SK-N-SH (cell line): ENCODE data around the gene EBP. TPM values are rescaled to one million over a fixed set of nuclear protein-coding genes. Genes with fewer than 3 reads are reported as not detected.

Source experiments
- CTCF ChIA-PET: fragments of 300-600, 350-600 bp; formaldehyde crosslinking; extraction: SDS; loops from one replicate; lab custom pipeline; 2021; lab: Yijun Ruan, JAX
- POLR2A ChIA-PET: fragments of 350-600 bp; sonication (Branson Sonifier 250); formaldehyde crosslinking; extraction: SDS; loops from one replicate; lab custom pipeline; 2020; ENCODE audit warnings: antibody characterized with exemption, inconsistent platforms; lab: Yijun Ruan, JAX
- DNase-seq: peaks from one replicate; pipeline ENCODE4 v3.0.0; 2012
- H2AFZ ChIP-seq: fragments of 200-600 bp; sonication (generic); 2 replicates; pipeline ENCODE4 v1.8.1; 2016; ENCODE audit warnings: antibody characterized with exemption, mild to moderate bottlenecking, low read depth
- H3F3A ChIP-seq: fragments of 200-600 bp; sonication (generic); replicated peaks from 2 replicates; pipeline ENCODE3; 2016; ENCODE audit warnings: antibody characterized with exemption, mild to moderate bottlenecking; ENCODE audit not compliant: insufficient read depth
- H3K27ac ChIP-seq, 2 experiments: fragments of 200-500 bp in 1 of 2; fragments of 200-600 bp in 1 of 2; sonication (Bioruptor generic) in 1 of 2; sonication (generic), shearing (Covaris generic) in 1 of 2; 2 replicates each; pipeline versions ENCODE4 v1.5.1 to v1.6.1; 2014 to 2016; ENCODE audit warnings: low read depth in 2 of 2, inconsistent platforms in 1 of 2, low read length in 1 of 2, mild to moderate bottlenecking in 1 of 2, mixed read lengths in 1 of 2
- H3K27me3 ChIP-seq: fragments of 200-600 bp; sonication (generic), shearing (Covaris generic); 2 replicates; pipeline ENCODE4 v1.6.1; 2016; ENCODE audit warnings: mixed run types; ENCODE audit not compliant: insufficient read depth
- H3K36me3 ChIP-seq, 2 experiments: fragments of 200-500 bp in 1 of 2; fragments of 200-600 bp in 1 of 2; sonication (Bioruptor generic) in 1 of 2; sonication (generic) in 1 of 2; replicated peaks in 1 of 2; 2 replicates each; pipeline versions ENCODE3 to v1.5.1; 2014 to 2016; ENCODE audit warnings: low read length in 1 of 2, mild to moderate bottlenecking in 1 of 2; ENCODE audit not compliant: insufficient read depth in 2 of 2, control insufficient read depth in 1 of 2
- H3K4me1 ChIP-seq, 2 experiments: fragments of 200-500 bp in 1 of 2; fragments of 200-600 bp in 1 of 2; sonication (Bioruptor generic) in 1 of 2; sonication (generic), shearing (Covaris generic) in 1 of 2; 2 replicates each; pipeline versions ENCODE4 v1.5.1 to v1.6.1; 2014 to 2016; ENCODE audit warnings: low read depth in 1 of 2, low read length in 1 of 2, mixed run types in 1 of 2; ENCODE audit not compliant: insufficient read depth in 2 of 2, control insufficient read depth in 1 of 2
- H3K4me2 ChIP-seq: fragments of 200-600 bp; sonication (generic), shearing (Covaris generic); 2 replicates; pipeline ENCODE4 v1.6.1; 2017; ENCODE audit warnings: mixed run types
- H3K4me3 ChIP-seq, 2 experiments: fragments of 200-500 bp in 1 of 2; fragments of 200-600 bp in 1 of 2; sonication (Bioruptor generic) in 1 of 2; sonication (generic), shearing (Covaris generic) in 1 of 2; 2 replicates each; pipeline versions ENCODE4 v1.5.1 to v1.8.1; 2014 to 2016; ENCODE audit warnings: low read depth in 2 of 2, inconsistent platforms in 1 of 2, low read length in 1 of 2, mild to moderate bottlenecking in 1 of 2, mixed read lengths in 1 of 2, moderate library complexity in 1 of 2
- H3K79me2 ChIP-seq: fragments of 200-600 bp; sonication (generic); 2 replicates; pipeline ENCODE4 v1.8.1; 2017; ENCODE audit warnings: mild to moderate bottlenecking; ENCODE audit not compliant: insufficient read depth
- H3K9ac ChIP-seq: fragments of 200-600 bp; sonication (generic); 2 replicates; pipeline ENCODE4 v1.6.1; 2017; ENCODE audit warnings: mixed run types
- H3K9me2 ChIP-seq: fragments of 200-600 bp; sonication (generic); 2 replicates; pipeline ENCODE4 v1.6.1; 2017; ENCODE audit warnings: mixed run types
- H3K9me3 ChIP-seq: fragments of 200-600 bp; sonication (generic); 2 replicates; pipeline ENCODE4 v1.6.1; 2017; ENCODE audit warnings: mixed run types, mild to moderate bottlenecking, moderate library complexity
- H4K20me1 ChIP-seq: fragments of 200-600 bp; sonication (generic); 2 replicates; pipeline ENCODE4 v1.6.1; 2017; ENCODE audit warnings: mild to moderate bottlenecking, mixed run types; ENCODE audit not compliant: insufficient read depth
- CHD2 ChIP-seq: fragments of 150-350 bp; IDR thresholded peaks from 2 replicates; pipeline ENCODE4 v1.6.1; 2018; ENCODE audit warnings: low read length; ENCODE audit not compliant: partially characterized antibody
- EZH2phosphoT487 ChIP-seq: fragments of 200-600 bp; sonication (generic); IDR thresholded peaks from 2 replicates; pipeline ENCODE4 v1.6.1; 2017; ENCODE audit warnings: low read depth, mixed run types, mild to moderate bottlenecking, antibody characterized with exemption, moderate library complexity, borderline replicate concordance
- FOXM1 ChIP-seq: IDR thresholded peaks from 2 replicates; pipeline ENCODE4 v1.4.0; 2012; ENCODE audit warnings: low read depth, mild to moderate bottlenecking
- GATA2 ChIP-seq: sonication (generic); formaldehyde crosslinking; IDR thresholded peaks from 2 replicates; pipeline ENCODE4 v1.5.0; 2020; ENCODE audit warnings: mild to moderate bottlenecking, missing genetic modification reagents
- JUND ChIP-seq: IDR thresholded peaks from 2 replicates; pipeline ENCODE4 v1.4.0; 2012
- MXI1 ChIP-seq: IDR thresholded peaks from 2 replicates; pipeline ENCODE4 v1.6.1; 2012; ENCODE audit warnings: mild to moderate bottlenecking, low read depth, low read length, improper control_type of control experiment
- NRF1 ChIP-seq: IDR thresholded peaks from 2 replicates; pipeline ENCODE4 v1.6.1; 2012; ENCODE audit warnings: low read depth, mild to moderate bottlenecking, low read length
- PBX3 ChIP-seq: IDR thresholded peaks from 2 replicates; pipeline ENCODE4; 2012
- RAD21 ChIP-seq: IDR thresholded peaks from 2 replicates; pipeline ENCODE4 v1.6.1; 2012; ENCODE audit warnings: mild to moderate bottlenecking, low read length
- RFX5 ChIP-seq: IDR thresholded peaks from 2 replicates; pipeline ENCODE4 v1.6.1; 2012; ENCODE audit warnings: mild to moderate bottlenecking, improper control_type of control experiment, low read length
- RXRA ChIP-seq: IDR thresholded peaks from 2 replicates; pipeline ENCODE4 v1.4.0; 2012; ENCODE audit warnings: low read depth, mild to moderate bottlenecking, borderline replicate concordance
- SIN3A ChIP-seq: IDR thresholded peaks from 2 replicates; pipeline ENCODE4 v1.6.1; 2012; ENCODE audit warnings: low read depth, mild to moderate bottlenecking, low read length, moderate library complexity, borderline replicate concordance
- SMC3 ChIP-seq: IDR thresholded peaks from 2 replicates; pipeline ENCODE4 v1.6.1; 2012; ENCODE audit warnings: low read depth, low read length, improper control_type of control experiment
- WGBS: methylation state at CpG from one replicate; pipeline ENCODE4 v1.1.6; 2017; ENCODE audit warnings: low lambda C conversion rate; 5-methylcytosine and 5-hydroxymethylcytosine counted together
- polyA plus RNA-seq, 3 experiments: library from polyadenylated mRNA; depleted of rRNA; stranded (reverse); fragments of >200 nt; gene quantifications; 2 replicates each; pipeline ENCODE4 v1.2.3, GENCODE V29; 2012
- TF ChIP-seq, protein P1 (sequence below): fragments of 200-600 bp; sonication (generic); IDR thresholded peaks from 2 replicates; pipeline ENCODE4 v1.6.1; 2017; ENCODE audit warnings: antibody characterized with exemption, mild to moderate bottlenecking, moderate library complexity
- TF ChIP-seq, protein P2 (sequence below): IDR thresholded peaks from 2 replicates; pipeline ENCODE4 v1.4.0; 2012; ENCODE audit warnings: low read depth, borderline replicate concordance

Gene EBP
- polyA plus RNA-seq, 1 of the 3 experiments (the other 2 are of a cell fraction): 30.2 TPM

DNA sequence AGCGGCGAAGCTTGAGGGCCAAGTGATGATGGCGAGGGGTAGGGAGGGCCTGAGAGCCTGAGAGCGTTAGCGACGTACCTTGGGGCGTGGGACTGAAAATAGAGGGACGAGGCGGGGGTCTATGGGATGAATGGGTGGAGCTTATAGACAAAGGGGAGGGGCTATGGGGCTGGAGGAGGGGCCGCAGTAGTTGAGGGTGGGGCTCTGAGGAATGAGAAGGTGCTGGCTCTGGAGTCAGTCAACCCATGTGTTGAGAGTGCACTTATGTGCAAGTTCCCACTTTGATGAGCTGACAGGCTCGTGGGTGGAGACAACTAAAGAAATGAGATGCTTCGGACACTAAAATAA is 18.4 kb downstream of the EBP start:
- Histone ChIP-seq H3K4me1 (peaks cover 0 to 6% of the 10 kb centered on the region in 2 experiments; a peak in 1 of 4 replicates), H3K36me3 (no peaks in the 10 kb centered on the region), H3K4me2 (peak overlapping the region; percentile 46), H3K9me3 (no peaks in the 10 kb centered on the region), H3K9me2 (no peaks in the 10 kb centered on the region), H3F3A (no peaks in the 10 kb centered on the region), H4K20me1 (no peaks in the 10 kb centered on the region), H3K27ac (peak overlapping the region; percentile 50 to 66; a peak in 3 of 4 replicates), H3K4me3 (peak overlapping the region; percentile 53 to 62), H3K9ac (peak overlapping the region; percentile 68), H3K27me3 (no peaks in the 10 kb centered on the region), H3K79me2 (peaks cover 17% of the 10 kb centered on the region; the same call in 1 of the 2 replicates), H2AFZ (peak overlapping the region; percentile 29; the same call in 1 of the 2 replicates)
- POLR2A ChIA-PET: interaction anchor here (0.7 to 1.0 kb wide), 4 partner anchors 15 to 72 kb away, joined by 3 to 7 read pairs (median 4); partner anchors contain the start of gene RBM3
- TF ChIP-seq FOXM1: no peak
- TF ChIP-seq, protein P1, sequence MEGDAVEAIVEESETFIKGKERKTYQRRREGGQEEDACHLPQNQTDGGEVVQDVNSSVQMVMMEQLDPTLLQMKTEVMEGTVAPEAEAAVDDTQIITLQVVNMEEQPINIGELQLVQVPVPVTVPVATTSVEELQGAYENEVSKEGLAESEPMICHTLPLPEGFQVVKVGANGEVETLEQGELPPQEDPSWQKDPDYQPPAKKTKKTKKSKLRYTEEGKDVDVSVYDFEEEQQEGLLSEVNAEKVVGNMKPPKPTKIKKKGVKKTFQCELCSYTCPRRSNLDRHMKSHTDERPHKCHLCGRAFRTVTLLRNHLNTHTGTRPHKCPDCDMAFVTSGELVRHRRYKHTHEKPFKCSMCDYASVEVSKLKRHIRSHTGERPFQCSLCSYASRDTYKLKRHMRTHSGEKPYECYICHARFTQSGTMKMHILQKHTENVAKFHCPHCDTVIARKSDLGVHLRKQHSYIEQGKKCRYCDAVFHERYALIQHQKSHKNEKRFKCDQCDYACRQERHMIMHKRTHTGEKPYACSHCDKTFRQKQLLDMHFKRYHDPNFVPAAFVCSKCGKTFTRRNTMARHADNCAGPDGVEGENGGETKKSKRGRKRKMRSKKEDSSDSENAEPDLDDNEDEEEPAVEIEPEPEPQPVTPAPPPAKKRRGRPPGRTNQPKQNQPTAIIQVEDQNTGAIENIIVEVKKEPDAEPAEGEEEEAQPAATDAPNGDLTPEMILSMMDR: no peak
- TF ChIP-seq CHD2: no peak
- no peak for TF ChIP-seq SMC3
- TF ChIP-seq MXI1: no peak
- TF ChIP-seq SIN3A: no peak
- no peak for TF ChIP-seq RFX5
- TF ChIP-seq, protein P2, sequence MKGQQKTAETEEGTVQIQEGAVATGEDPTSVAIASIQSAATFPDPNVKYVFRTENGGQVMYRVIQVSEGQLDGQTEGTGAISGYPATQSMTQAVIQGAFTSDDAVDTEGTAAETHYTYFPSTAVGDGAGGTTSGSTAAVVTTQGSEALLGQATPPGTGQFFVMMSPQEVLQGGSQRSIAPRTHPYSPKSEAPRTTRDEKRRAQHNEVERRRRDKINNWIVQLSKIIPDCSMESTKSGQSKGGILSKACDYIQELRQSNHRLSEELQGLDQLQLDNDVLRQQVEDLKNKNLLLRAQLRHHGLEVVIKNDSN: no peak
- no peak for TF ChIP-seq NRF1
- TF ChIP-seq EZH2phosphoT487: no peak
- no peak for TF ChIP-seq RAD21
- TF ChIP-seq RXRA: no peak
- no peak for TF ChIP-seq GATA2 (CRISPR knock-in tag)
- no peak for TF ChIP-seq JUND
- no peak for TF ChIP-seq PBX3
- peak; percentile 71 for DNase-seq
- CTCF ChIA-PET: interaction anchor here (0.9 to 1.7 kb wide), 2 partner anchors 10 to 35 kb away, joined by 3 to 4 read pairs; no protein-coding TSS in a partner anchor
- 36% methylated on average over 12 of the region's 12 CpGs for WGBS
